Glutamatergic neuron (in vitro differentiated cells): Measurements from ENCODE around the gene ACSF3. TPM values are rescaled to one million over a fixed set of nuclear protein-coding genes. Genes with fewer than 3 reads are reported as not detected.
A peak's percentile ranks its signal among the peaks of the same experiment; 100 is the strongest.

ENCODE experiments used
- DNase-seq: peaks from one replicate; pipeline ENCODE4 v3.0.0; 2022
- H3K27ac Mint-ChIP-seq: one replicate; pipeline ENCODE4 v1.8.0; 2020; ENCODE audit warnings: mild to moderate bottlenecking, mixed read lengths, inconsistent platforms; ENCODE audit not compliant: unreplicated experiment
- H3K27me3 Mint-ChIP-seq: one replicate; pipeline ENCODE4 v1.8.0; 2020; ENCODE audit warnings: mild to moderate bottlenecking, moderate library complexity, mixed read lengths, inconsistent platforms; ENCODE audit not compliant: unreplicated experiment
- H3K36me3 Mint-ChIP-seq: one replicate; pipeline ENCODE4 v1.8.0; 2020; ENCODE audit warnings: mild to moderate bottlenecking, mixed read lengths, inconsistent platforms; ENCODE audit not compliant: unreplicated experiment
- H3K4me1 Mint-ChIP-seq: one replicate; pipeline ENCODE4 v1.8.0; 2020; ENCODE audit warnings: mild to moderate bottlenecking, low read depth, mixed read lengths, inconsistent platforms; ENCODE audit not compliant: unreplicated experiment
- H3K4me3 Mint-ChIP-seq: one replicate; pipeline ENCODE4 v1.8.0; 2020; ENCODE audit warnings: mild to moderate bottlenecking, mixed read lengths, inconsistent platforms; ENCODE audit not compliant: unreplicated experiment
- H3K9me3 Mint-ChIP-seq: one replicate; pipeline ENCODE4 v1.8.0; 2020; ENCODE audit warnings: mild to moderate bottlenecking, moderate library complexity, mixed read lengths, inconsistent platforms; ENCODE audit not compliant: unreplicated experiment
- total RNA-seq: library from RNA; stranded (reverse); fragmentation: NEBNext Ultra II Directional; extraction: Animal tissue kit (Norgen Biotek cat#: 25700); gene quantifications from one replicate; pipeline ENCODE4 v1.2.1, GENCODE V29; 2021; ENCODE audit not compliant: unreplicated experiment
- TF ChIP-seq, protein P1 (sequence below): fragments of 200-600 bp; sonication (generic); IDR thresholded peaks from one replicate; pipeline ENCODE4 v1.5.0; 2021; ENCODE audit not compliant: partially characterized antibody, unreplicated experiment

The ACSF3 gene
- total RNA-seq, 1 donor from 2014 or later, result 29.3 TPM

DNA sequence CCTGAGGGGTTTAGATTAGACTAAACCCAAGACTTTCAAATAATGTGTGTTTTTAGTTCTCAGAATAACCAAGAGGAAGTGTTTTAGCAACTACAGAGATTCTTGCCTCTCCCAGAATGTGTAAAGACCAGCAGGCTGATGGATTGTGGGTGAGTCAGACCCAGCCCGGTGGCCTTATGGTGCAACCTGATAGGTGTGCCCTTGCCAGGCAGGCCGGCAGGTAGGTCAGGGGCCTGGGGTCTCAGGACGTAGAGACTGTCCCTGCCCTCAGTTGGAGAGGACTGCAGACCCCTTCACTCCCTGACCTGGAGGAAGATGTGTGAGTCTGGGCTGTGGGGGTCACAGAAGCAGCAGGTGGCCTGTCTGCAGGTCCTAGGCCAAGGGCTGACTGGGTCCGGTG lies 47.2 kb upstream of the ACSF3 start:
- peak; percentile 5 for DNase-seq
- peaks cover 5% of the 10 kb centered on the region for H3K36me3 Mint-ChIP-seq
- TF ChIP-seq, protein P1, sequence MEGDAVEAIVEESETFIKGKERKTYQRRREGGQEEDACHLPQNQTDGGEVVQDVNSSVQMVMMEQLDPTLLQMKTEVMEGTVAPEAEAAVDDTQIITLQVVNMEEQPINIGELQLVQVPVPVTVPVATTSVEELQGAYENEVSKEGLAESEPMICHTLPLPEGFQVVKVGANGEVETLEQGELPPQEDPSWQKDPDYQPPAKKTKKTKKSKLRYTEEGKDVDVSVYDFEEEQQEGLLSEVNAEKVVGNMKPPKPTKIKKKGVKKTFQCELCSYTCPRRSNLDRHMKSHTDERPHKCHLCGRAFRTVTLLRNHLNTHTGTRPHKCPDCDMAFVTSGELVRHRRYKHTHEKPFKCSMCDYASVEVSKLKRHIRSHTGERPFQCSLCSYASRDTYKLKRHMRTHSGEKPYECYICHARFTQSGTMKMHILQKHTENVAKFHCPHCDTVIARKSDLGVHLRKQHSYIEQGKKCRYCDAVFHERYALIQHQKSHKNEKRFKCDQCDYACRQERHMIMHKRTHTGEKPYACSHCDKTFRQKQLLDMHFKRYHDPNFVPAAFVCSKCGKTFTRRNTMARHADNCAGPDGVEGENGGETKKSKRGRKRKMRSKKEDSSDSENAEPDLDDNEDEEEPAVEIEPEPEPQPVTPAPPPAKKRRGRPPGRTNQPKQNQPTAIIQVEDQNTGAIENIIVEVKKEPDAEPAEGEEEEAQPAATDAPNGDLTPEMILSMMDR, result no peak
- H3K27me3 Mint-ChIP-seq, result peaks cover 12% of the 10 kb centered on the region
- no peak overlapping the region for H3K4me3 Mint-ChIP-seq
- peaks cover 12% of the 10 kb centered on the region for H3K4me1 Mint-ChIP-seq
- no peak overlapping the region for H3K27ac Mint-ChIP-seq
- peaks cover 12% of the 10 kb centered on the region for H3K9me3 Mint-ChIP-seq

GRCh38 chr16:89047331-89048089 lies 46.1 kb upstream of the ACSF3 start:
- DNase-seq, result peak; percentile 11
- Mint-ChIP-seq H3K4me3 (no peak overlapping the region), H3K27me3 (peaks cover 12% of the 10 kb centered on the region), H3K27ac (no peak overlapping the region), H3K9me3 (peaks cover 10% of the 10 kb centered on the region), H3K36me3 (peaks cover 5% of the 10 kb centered on the region), H3K4me1 (peaks cover 12% of the 10 kb centered on the region)
- TF ChIP-seq, protein P1, result no peak

- H3K4me1 Mint-ChIP-seq, result peaks cover 13% of the 10 kb centered on the region
- peaks cover 10% of the 10 kb centered on the region for H3K9me3 Mint-ChIP-seq
- no peak overlapping the region for H3K27ac Mint-ChIP-seq
- H3K36me3 Mint-ChIP-seq, result peaks cover 5% of the 10 kb centered on the region
- peaks cover 14% of the 10 kb centered on the region for H3K27me3 Mint-ChIP-seq
- peak; percentile 30 for DNase-seq
- H3K4me3 Mint-ChIP-seq, result peak overlapping the region; percentile 49
- TF ChIP-seq, protein P1, result no peak
These were observed 45.4 kb upstream of the ACSF3 start for GRCh38 chr16:89048090-89048725.

DNA sequence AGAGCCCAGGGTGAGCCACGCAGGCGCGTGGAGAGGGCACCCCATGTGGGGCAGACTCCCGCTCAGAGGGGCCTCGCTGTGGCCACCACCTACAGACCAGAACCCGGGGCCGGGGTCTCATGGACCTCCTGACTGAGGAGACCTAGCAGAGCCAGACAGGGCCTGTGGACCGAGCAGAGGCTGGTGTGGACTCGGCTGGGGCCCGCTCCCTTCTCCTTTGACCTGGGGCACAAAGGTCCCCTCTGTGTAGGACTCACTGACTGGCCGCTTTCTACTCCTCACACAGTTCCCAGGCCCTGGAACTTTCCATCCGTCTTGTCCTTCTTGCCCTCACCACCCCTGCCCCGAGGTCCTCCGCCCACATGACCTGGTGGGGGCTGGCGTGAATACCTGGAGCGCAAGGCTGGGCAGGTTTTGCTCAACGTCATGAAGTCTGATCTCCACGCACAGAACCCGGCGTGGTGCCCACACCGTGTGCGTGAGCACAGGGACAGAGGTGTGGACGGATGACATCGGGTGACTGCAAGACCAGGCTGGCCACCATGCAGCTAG lies 44.7 kb upstream of the ACSF3 start:
- peaks cover 5% of the 10 kb centered on the region for H3K36me3 Mint-ChIP-seq
- H3K9me3 Mint-ChIP-seq, result peaks cover 10% of the 10 kb centered on the region
- peaks cover 13% of the 10 kb centered on the region for H3K4me1 Mint-ChIP-seq
- no peak overlapping the region for H3K4me3 Mint-ChIP-seq
- peak overlapping the region; percentile 36 for H3K27ac Mint-ChIP-seq
- H3K27me3 Mint-ChIP-seq, result peaks cover 14% of the 10 kb centered on the region
- peak; percentile 15 for DNase-seq
- TF ChIP-seq, protein P1, result no peak
